A549 (cell line): Measurements from ENCODE around the gene OPCML. TPM values are rescaled to one million over a fixed set of nuclear protein-coding genes. Genes with fewer than 3 reads are reported as not detected.

Experiments
- ATAC-seq, 2 experiments: fragments of 200-7000 bp in 1 of 2; fragments of >200 bp in 1 of 2; cut with Nextera tagmentation in 1 of 2; cut with Tn5 transposase in 1 of 2; 3 replicates each; pipeline versions ENCODE4 v1.8.0 to v1.9.1; 2018 to 2020; ENCODE audit warnings: mild to moderate bottlenecking in 1 of 2, moderate library complexity in 1 of 2
- CTCF ChIA-PET: fragments of 300-600 bp; sonication (Branson Sonifier 250); formaldehyde crosslinking; extraction: SDS; loops from one replicate; lab custom pipeline; 2021; ENCODE audit warnings: antibody characterized with exemption, inconsistent platforms; lab: Yijun Ruan, JAX
- POLR2A ChIA-PET: fragments of 350-600 bp; formaldehyde crosslinking; extraction: SDS; loops from one replicate; lab custom pipeline; 2021; ENCODE audit warnings: antibody characterized with exemption, inconsistent platforms; lab: Yijun Ruan, JAX
- DNase-seq, 2 experiments: peaks; one replicate each; pipeline versions ENCODE4 v3.0.0 to v3.0.0-alpha.2; 2011 to 2016; ENCODE audit warnings: low read depth in 1 of 2, low spot score in 1 of 2
- FAIRE-seq: peaks from 2 replicates; lab custom pipeline; 2011; peaks lifted over from hg19 to GRCh38; lab: Jason Lieb, UNC
- H3K27ac ChIP-seq, 2 experiments: fragments of >200 bp; sonication (Bioruptor Twin); formaldehyde crosslinking; 3 replicates each; pipeline ENCODE4 v1.5.1; 2016 to 2017
- H3K4me1 ChIP-seq: fragments of >200 bp; sonication (Bioruptor Twin); formaldehyde crosslinking; 3 replicates; pipeline ENCODE4 v1.6.1; 2016
- H3K4me2 ChIP-seq: fragments of >200 bp; sonication (Bioruptor Twin); formaldehyde crosslinking; 3 replicates; pipeline ENCODE4 v1.6.1; 2016
- H3K4me3 ChIP-seq: fragments of >200 bp; sonication (Bioruptor Twin); formaldehyde crosslinking; 3 replicates; pipeline ENCODE4 v1.5.1; 2016
- H3K9me3 ChIP-seq: fragments of >200 bp; sonication (Bioruptor Twin); formaldehyde crosslinking; 3 replicates; pipeline ENCODE4 v1.6.1; 2016
- BHLHE40 ChIP-seq: IDR thresholded peaks from 2 replicates; pipeline ENCODE4 v1.6.1; 2012; ENCODE audit warnings: low read depth, low read length, inconsistent platforms
- CBX8 ChIP-seq: fragments of 200-600 bp; sonication (generic); IDR thresholded peaks from 2 replicates; pipeline ENCODE4 v1.6.1; 2016
- CHD4 ChIP-seq: fragments of 200-600 bp; sonication (generic); IDR thresholded peaks from 2 replicates; pipeline ENCODE4 v1.6.1; 2016; ENCODE audit warnings: antibody characterized with exemption, mild to moderate bottlenecking, borderline replicate concordance
- CTCF ChIP-seq: fragments of >200 bp; sonication (Bioruptor Twin); formaldehyde crosslinking; IDR thresholded peaks from 3 replicates; pipeline ENCODE4 v1.5.1; 2016
- E2F6 ChIP-seq: IDR thresholded peaks from 2 replicates; pipeline ENCODE4 v1.6.1; 2012; ENCODE audit warnings: low read depth, borderline replicate concordance
- EHF ChIP-seq: fragments of 250-450 bp; sonication (Bioruptor Pico); IDR thresholded peaks from 2 replicates; pipeline ENCODE4 v1.5.0; 2020; ENCODE audit warnings: mild to moderate bottlenecking
- ELK1 ChIP-seq: fragments of 150-350 bp; IDR thresholded peaks from 2 replicates; pipeline ENCODE4 v1.6.1; 2014; ENCODE audit warnings: low read depth, mild to moderate bottlenecking, low read length
- FOXS1 ChIP-seq: fragments of 250-450 bp; sonication (Bioruptor Pico); IDR thresholded peaks from 2 replicates; pipeline ENCODE4 v1.5.0; 2020; ENCODE audit warnings: mild to moderate bottlenecking, moderate library complexity
- GATA3 ChIP-seq: IDR thresholded peaks from 2 replicates; pipeline ENCODE4 v1.6.1; 2012; ENCODE audit warnings: borderline replicate concordance
- HDAC2 ChIP-seq: fragments of 200-600 bp; sonication (generic); IDR thresholded peaks from 2 replicates; pipeline ENCODE4 v1.6.1; 2016
- HEYL ChIP-seq: fragments of 250-450 bp; sonication (Bioruptor Pico); IDR thresholded peaks from 2 replicates; pipeline ENCODE4 v1.8.0; 2021; ENCODE audit warnings: mild to moderate bottlenecking, moderate library complexity
- HOXA7 ChIP-seq: fragments of 250-450 bp; sonication (Bioruptor Pico); IDR thresholded peaks from 2 replicates; pipeline ENCODE4 v1.5.0; 2020; ENCODE audit warnings: mild to moderate bottlenecking, moderate library complexity
- JUN ChIP-seq, 2 experiments: fragments of >200 bp; sonication (Bioruptor Twin); formaldehyde crosslinking; IDR thresholded peaks; 2 replicates in 1 of 2; 3 replicates in 1 of 2; pipeline ENCODE4 v1.6.1; 2016 to 2017
- JUNB ChIP-seq: fragments of >200 bp; sonication (Bioruptor Twin); formaldehyde crosslinking; IDR thresholded peaks from 2 replicates; pipeline ENCODE4 v1.6.1; 2016
- KDM5A ChIP-seq: fragments of 200-600 bp; sonication (generic); IDR thresholded peaks from 2 replicates; pipeline ENCODE4 v1.6.1; 2016; ENCODE audit warnings: antibody characterized with exemption, mild to moderate bottlenecking
- MAX ChIP-seq: IDR thresholded peaks from 2 replicates; pipeline ENCODE4 v1.6.1; 2012
- MYC ChIP-seq: IDR thresholded peaks from 2 replicates; pipeline ENCODE4 v1.6.1; 2012; ENCODE audit warnings: mild to moderate bottlenecking, inconsistent platforms, low read length, improper control_type of control experiment, borderline replicate concordance
- NFE2L2 ChIP-seq: fragments of 150-350 bp; conservative IDR thresholded peaks from 2 replicates; pipeline ENCODE4 v1.6.1; 2014; ENCODE audit warnings: low read length
- NPAS2 ChIP-seq: fragments of 250-450 bp; sonication (Bioruptor Pico); IDR thresholded peaks from 2 replicates; pipeline ENCODE4 v1.8.0; 2022; ENCODE audit warnings: mild to moderate bottlenecking, moderate library complexity, borderline replicate concordance
- NR3C1 ChIP-seq: fragments of >200 bp; sonication (Bioruptor Twin); formaldehyde crosslinking; IDR thresholded peaks from 3 replicates; pipeline ENCODE4 v1.6.1; 2017
- PBX3 ChIP-seq: IDR thresholded peaks from 2 replicates; pipeline ENCODE4 v1.6.1; 2012
- PHF8 ChIP-seq: fragments of 200-600 bp; sonication (generic); IDR thresholded peaks from 2 replicates; pipeline ENCODE4 v1.6.1; 2016; ENCODE audit warnings: low read depth, mild to moderate bottlenecking, antibody characterized with exemption, moderate library complexity, borderline replicate concordance
- POLR2A ChIP-seq: IDR thresholded peaks from 2 replicates; pipeline ENCODE4 v1.6.1; 2012; ENCODE audit warnings: mild to moderate bottlenecking, low read length
- RCOR1 ChIP-seq: fragments of 150-350 bp; IDR thresholded peaks from 2 replicates; pipeline ENCODE4 v1.6.1; 2014; ENCODE audit warnings: antibody characterized with exemption, low read length, low read depth
- REST ChIP-seq: fragments of 200-600 bp; sonication (generic); IDR thresholded peaks from 2 replicates; pipeline ENCODE4 v1.6.1; 2016; ENCODE audit warnings: antibody characterized with exemption, mild to moderate bottlenecking, moderate library complexity
- RFX5 ChIP-seq: fragments of 450-650 bp; IDR thresholded peaks from 2 replicates; pipeline ENCODE4 v1.7.1; 2014; ENCODE audit warnings: antibody characterized with exemption, mild to moderate bottlenecking, moderate library complexity
- RNF2 ChIP-seq: fragments of 200-600 bp; sonication (generic); IDR thresholded peaks from 2 replicates; pipeline ENCODE4 v1.6.1; 2016; ENCODE audit warnings: low read depth, mild to moderate bottlenecking, antibody characterized with exemption, moderate library complexity, borderline replicate concordance
- SREBF2 ChIP-seq: fragments of 450-650 bp; IDR thresholded peaks from 2 replicates; pipeline ENCODE4 v1.6.1; 2014; ENCODE audit warnings: mild to moderate bottlenecking, moderate library complexity
- TP53 ChIP-seq: fragments of 250-450 bp; sonication (Bioruptor Pico); IDR thresholded peaks from 2 replicates; pipeline ENCODE4 v1.5.0; 2021; ENCODE audit warnings: mild to moderate bottlenecking, moderate library complexity
- ZSCAN20 ChIP-seq: fragments of 250-450 bp; sonication (Bioruptor Pico); IDR thresholded peaks from 2 replicates; pipeline ENCODE4 v1.8.0; 2022; ENCODE audit warnings: mild to moderate bottlenecking, moderate library complexity
- WGBS: methylation state at CpG from one replicate; pipeline ENCODE4 v1.1.6; 2017; ENCODE audit errors: missing lambda C conversion rate; 5-methylcytosine and 5-hydroxymethylcytosine counted together
- polyA plus RNA-seq, 4 experiments: library from polyadenylated mRNA; depleted of rRNA in 3 of 4; stranded (reverse); fragments of >200 nt; fragmentation: RNase III in 1 of 4; extraction: RNeasy Plus Mini Kit Qiagen cat#74134 plus additional on column Dnase treatment in 1 of 4; gene quantifications; 2 replicates in 3 of 4; 3 replicates in 1 of 4; pipeline ENCODE4 v1.2.3, GENCODE V29; 2011 to 2017

The OPCML gene
- polyA plus RNA-seq, 2 of the 4 experiments (the other 2 are of a cell fraction) = not detected

GRCh38 chr11:133385781-133386180, 146.5 kb downstream of the OPCML start:
- Histone ChIP-seq H3K9me3 (no peaks in the 10 kb centered on the region), H3K4me3 (no peak overlapping the region), H3K4me2 (no peak overlapping the region), H3K4me1 (no peaks in the 10 kb centered on the region), H3K27ac (no peak overlapping the region)
- DNase-seq (no peak), FAIRE-seq (no peak)
- 18% methylated on average over 4 of the region's 4 CpGs for WGBS
- ChIA-PET CTCF (no interaction called here), POLR2A (no interaction called here)
- TF ChIP-seq BHLHE40 = no peak
- TF ChIP-seq RFX5 = no peak
- TF ChIP-seq, all 56 proteins: peak for 0
- ATAC-seq = no peak

GRCh38 chr11:133384731-133385130, 147.6 kb downstream of the OPCML start:
- POLR2A ChIA-PET = no interaction called here
- H3K4me2 ChIP-seq = no peak overlapping the region
- TF ChIP-seq RFX5 = no peak
- TF ChIP-seq ZSCAN20 (CRISPR knock-in tag) = no peak
- no peak for TF ChIP-seq REST
- no peak for TF ChIP-seq HDAC2
- no peak for TF ChIP-seq TP53 (CRISPR knock-in tag)
- TF ChIP-seq CTCF = no peak
- TF ChIP-seq HOXA7 (CRISPR knock-in tag) = no peak
- no peak for TF ChIP-seq RCOR1
- no peak for TF ChIP-seq FOXS1
- TF ChIP-seq JUNB = no peak
- TF ChIP-seq PHF8 = no peak
- no peak for TF ChIP-seq RNF2
- no peak for TF ChIP-seq CHD4
- no peak for TF ChIP-seq E2F6
- TF ChIP-seq, all 56 proteins: peak for 0
- FAIRE-seq = no peak
- Histone ChIP-seq H3K4me3 (no peak overlapping the region), H3K9me3 (no peaks in the 10 kb centered on the region), H3K4me1 (no peaks in the 10 kb centered on the region), H3K27ac (no peak overlapping the region)
- CTCF ChIA-PET = no interaction called here
- no peak for ATAC-seq
- no peak for DNase-seq
- 10% methylated on average over 2 of the region's 6 CpGs for WGBS

GRCh38 chr11:133383689-133384088, 148.6 kb downstream of the OPCML start:
- no peaks in the 10 kb centered on the region for H3K9me3 ChIP-seq
- H3K4me1 ChIP-seq = no peaks in the 10 kb centered on the region
- no peak overlapping the region for H3K27ac ChIP-seq
- DNase-seq (no peak), ATAC-seq (no peak), FAIRE-seq (no peak)
- no peak overlapping the region for H3K4me3 ChIP-seq
- no peak overlapping the region for H3K4me2 ChIP-seq
- POLR2A ChIA-PET = no interaction called here
- 18% methylated on average over 4 of the region's 4 CpGs for WGBS
- CTCF ChIA-PET = no interaction called here
- TF ChIP-seq EHF (CRISPR knock-in tag) (no peak), HEYL (no peak), JUN (IDR thresholded peaks at IDR 0.05) (no peak), GATA3 (no peak), ELK1 (no peak), TP53 (CRISPR knock-in tag) (no peak), CBX8 (no peak), POLR2A (no peak), MYC (no peak), NPAS2 (CRISPR knock-in tag) (no peak), SREBF2 (no peak), MAX (no peak), RFX5 (no peak), KDM5A (no peak), FOXS1 (no peak), NR3C1 (no peak), PBX3 (no peak), NFE2L2 (no peak)
